ENCODE data around the gene FUT2.
"Not testable (repeated sequence)": the region's sequence is repeated elsewhere in the genome, so short reads cannot be mapped to it uniquely, and the experiment has no call there.

Gene FUT2

GRCh38 chr19:48657828-48658227 is 37.9 kb upstream of the FUT2 start:
- not testable (repeated sequence) for H3K9me3 ChIP-seq (replicated peaks in 1 of 2; ENCODE audit: control insufficient read depth in 2 of 2, insufficient read depth in 1 of 2, low read depth in 1 of 2, low read length in 2 of 2); H2BK5ac ChIP-seq (ENCODE audit: low read length); H3K4me3 ChIP-seq (ENCODE audit: low read length in 2 of 2); H3K18ac ChIP-seq (ENCODE audit: low read length); H3K4ac ChIP-seq (ENCODE audit: low read length); H4K8ac ChIP-seq (ENCODE audit: low read depth, low read length); H3K36me3 ChIP-seq (replicated peaks in 1 of 2; ENCODE audit: control insufficient read depth in 2 of 2, insufficient read depth in 2 of 2, low read length in 2 of 2); H3K23ac ChIP-seq (ENCODE audit: low read depth, low read length, poor library complexity); H3K4me1 ChIP-seq (ENCODE audit: control insufficient read depth in 2 of 2, insufficient read depth in 1 of 2, low read depth in 1 of 2, low read length in 2 of 2); H4K91ac ChIP-seq (ENCODE audit: low read depth, low read length, poor library complexity); H2BK15ac ChIP-seq (ENCODE audit: low read length); H2AFZ ChIP-seq (ENCODE audit: low read length); DNase-seq (ENCODE audit: low spot score); H3K79me1 ChIP-seq (ENCODE audit: low read depth, low read length); H3K9ac ChIP-seq (ENCODE audit: low read depth, low read length, poor library complexity); H3K4me2 ChIP-seq (ENCODE audit: insufficient read depth, low read length, poor library complexity, severe bottlenecking); H2BK12ac ChIP-seq (ENCODE audit: low read length); H3K27me3 ChIP-seq (ENCODE audit: control insufficient read depth in 3 of 3, insufficient read depth in 3 of 3, low read depth in 1 of 3, low read length in 3 of 3); H3K27ac ChIP-seq (replicated peaks; ENCODE audit: low read length); H2AK5ac ChIP-seq (ENCODE audit: low read depth, low read length); H2BK120ac ChIP-seq (ENCODE audit: low read depth, low read length); H3K14ac ChIP-seq (ENCODE audit: low read length)
- no CpG with 5 or more reads among the region's 5 CpGs for WGBS, 2 donors (ENCODE audit: extremely low coverage in 2 of 2, insufficient read length in 2 of 2, insufficient replicate concordance in 1 of 2)

- Histone ChIP-seq H2BK5ac (ENCODE audit: low read length) (no peak overlapping the region), H3K4me1 (ENCODE audit: control insufficient read depth in 2 of 2, insufficient read depth in 1 of 2, low read depth in 1 of 2, low read length in 2 of 2) (peaks cover 5 to 9% of the 10 kb centered on the region in 2 donors), H4K91ac (ENCODE audit: low read depth, low read length, poor library complexity) (no peak overlapping the region), H3K4ac (ENCODE audit: low read length) (no peak overlapping the region), H2BK15ac (ENCODE audit: low read length) (no peak overlapping the region), H3K14ac (ENCODE audit: low read length) (no peak overlapping the region), H3K18ac (ENCODE audit: low read length) (no peak overlapping the region), H2BK12ac (ENCODE audit: low read length) (no peak overlapping the region), H3K23ac (ENCODE audit: low read depth, low read length, poor library complexity) (no peak overlapping the region), H2AFZ (ENCODE audit: low read length) (no peak overlapping the region), H2AK5ac (ENCODE audit: low read depth, low read length) (no peak overlapping the region), H3K9ac (ENCODE audit: low read depth, low read length, poor library complexity) (no peak overlapping the region), H3K27me3 (ENCODE audit: control insufficient read depth in 3 of 3, insufficient read depth in 3 of 3, low read depth in 1 of 3, low read length in 3 of 3) (no peaks in the 10 kb centered on the region), H3K27ac (replicated peaks; ENCODE audit: low read length) (no peak overlapping the region), H4K8ac (ENCODE audit: low read depth, low read length) (no peak overlapping the region), H3K36me3 (replicated peaks in 1 of 2; ENCODE audit: control insufficient read depth in 2 of 2, insufficient read depth in 2 of 2, low read length in 2 of 2) (no peaks in the 10 kb centered on the region), H3K4me3 (ENCODE audit: low read length in 2 of 2) (no peak overlapping the region), H3K79me1 (ENCODE audit: low read depth, low read length) (no peaks in the 10 kb centered on the region), H2BK120ac (ENCODE audit: low read depth, low read length) (no peak overlapping the region), H3K4me2 (ENCODE audit: insufficient read depth, low read length, poor library complexity, severe bottlenecking) (no peak overlapping the region), H3K9me3 (replicated peaks in 1 of 2; ENCODE audit: control insufficient read depth in 2 of 2, insufficient read depth in 1 of 2, low read depth in 1 of 2, low read length in 2 of 2) (no peaks in the 10 kb centered on the region)
- WGBS, 2 donors (ENCODE audit: extremely low coverage in 2 of 2, insufficient read length in 2 of 2, insufficient replicate concordance in 1 of 2): no CpG with 5 or more reads among the region's 6 CpGs
- no peak for DNase-seq (ENCODE audit: low spot score)
Observed at GRCh38 chr19:48658483-48658882, 37.3 kb upstream of the FUT2 start.

GRCh38 chr19:48659768-48660167 is 36.0 kb upstream of the FUT2 start:
- Histone ChIP-seq H3K27ac (replicated peaks; ENCODE audit: low read length) (no peak overlapping the region), H3K23ac (ENCODE audit: low read depth, low read length, poor library complexity) (no peak overlapping the region), H2BK15ac (ENCODE audit: low read length) (no peak overlapping the region)

GRCh38 chr19:48660852-48661710 is 34.7 kb upstream of the FUT2 start:
- Histone ChIP-seq H3K9ac (ENCODE audit: low read depth, low read length, poor library complexity) (no peak overlapping the region), H3K4me2 (ENCODE audit: insufficient read depth, low read length, poor library complexity, severe bottlenecking) (no peak overlapping the region), H4K91ac (ENCODE audit: low read depth, low read length, poor library complexity) (peak overlapping the region; percentile 64), H3K4me3 (ENCODE audit: low read length in 2 of 2) (no peak overlapping the region), H3K9me3 (replicated peaks in 1 of 2; ENCODE audit: control insufficient read depth in 2 of 2, insufficient read depth in 1 of 2, low read depth in 1 of 2, low read length in 2 of 2) (no peaks in the 10 kb centered on the region), H2BK12ac (ENCODE audit: low read length) (peak overlapping the region; percentile 60), H4K8ac (ENCODE audit: low read depth, low read length) (no peak overlapping the region), H3K36me3 (replicated peaks in 1 of 2; ENCODE audit: control insufficient read depth in 2 of 2, insufficient read depth in 2 of 2, low read length in 2 of 2) (no peaks in the 10 kb centered on the region), H3K27me3 (ENCODE audit: control insufficient read depth in 3 of 3, insufficient read depth in 3 of 3, low read depth in 1 of 3, low read length in 3 of 3) (peaks cover 0 to 3% (median 0%) of the 10 kb centered on the region in 3 experiments), H2AFZ (ENCODE audit: low read length) (peak overlapping the region; percentile 75), H3K4me1 (ENCODE audit: control insufficient read depth in 2 of 2, insufficient read depth in 1 of 2, low read depth in 1 of 2, low read length in 2 of 2) (peaks cover 6 to 9% of the 10 kb centered on the region in 2 donors), H2BK120ac (ENCODE audit: low read depth, low read length) (no peak overlapping the region), H2BK15ac (ENCODE audit: low read length) (peak overlapping the region; percentile 79), H2AK5ac (ENCODE audit: low read depth, low read length) (peak overlapping the region; percentile 91), H3K23ac (ENCODE audit: low read depth, low read length, poor library complexity) (no peak overlapping the region), H3K79me1 (ENCODE audit: low read depth, low read length) (no peaks in the 10 kb centered on the region), H3K4ac (ENCODE audit: low read length) (no peak overlapping the region), H3K14ac (ENCODE audit: low read length) (peak overlapping the region; percentile 1), H2BK5ac (ENCODE audit: low read length) (no peak overlapping the region), H3K27ac (replicated peaks; ENCODE audit: low read length) (no peak overlapping the region), H3K18ac (ENCODE audit: low read length) (peak overlapping the region; percentile 45)
- no peak for DNase-seq (ENCODE audit: low spot score)
- no CpG with 5 or more reads among the region's 35 CpGs for WGBS, 2 donors (ENCODE audit: extremely low coverage in 2 of 2, insufficient read length in 2 of 2, insufficient replicate concordance in 1 of 2)

More at GRCh38 chr19:48659768-48660167, 36.0 kb upstream of the FUT2 start:
- no peak overlapping the region for H4K91ac ChIP-seq (ENCODE audit: low read depth, low read length, poor library complexity)
- H2BK120ac ChIP-seq (ENCODE audit: low read depth, low read length): no peak overlapping the region
- DNase-seq (ENCODE audit: low spot score): no peak
- H3K14ac ChIP-seq (ENCODE audit: low read length): no peak overlapping the region
- no peak overlapping the region for H3K4me3 ChIP-seq (ENCODE audit: low read length in 2 of 2)
- H4K8ac ChIP-seq (ENCODE audit: low read depth, low read length): peak overlapping the region; percentile 24
- H3K4me1 ChIP-seq (ENCODE audit: control insufficient read depth in 2 of 2, insufficient read depth in 1 of 2, low read depth in 1 of 2, low read length in 2 of 2): peaks cover 6 to 9% of the 10 kb centered on the region in 2 donors
- no peak overlapping the region for H3K9ac ChIP-seq (ENCODE audit: low read depth, low read length, poor library complexity)
- no peaks in the 10 kb centered on the region for H3K79me1 ChIP-seq (ENCODE audit: low read depth, low read length)
- no peak overlapping the region for H3K4me2 ChIP-seq (ENCODE audit: insufficient read depth, low read length, poor library complexity, severe bottlenecking)
- no peak overlapping the region for H2AK5ac ChIP-seq (ENCODE audit: low read depth, low read length)
- H3K36me3 ChIP-seq (replicated peaks in 1 of 2; ENCODE audit: control insufficient read depth in 2 of 2, insufficient read depth in 2 of 2, low read length in 2 of 2): no peaks in the 10 kb centered on the region
- no peak overlapping the region for H3K18ac ChIP-seq (ENCODE audit: low read length)
- no peak overlapping the region for H2BK5ac ChIP-seq (ENCODE audit: low read length)
- WGBS, 2 donors (ENCODE audit: extremely low coverage in 2 of 2, insufficient read length in 2 of 2, insufficient replicate concordance in 1 of 2): no CpG with 5 or more reads among the region's 5 CpGs
- H3K27me3 ChIP-seq (ENCODE audit: control insufficient read depth in 3 of 3, insufficient read depth in 3 of 3, low read depth in 1 of 3, low read length in 3 of 3): no peaks in the 10 kb centered on the region
- H3K9me3 ChIP-seq (replicated peaks in 1 of 2; ENCODE audit: control insufficient read depth in 2 of 2, insufficient read depth in 1 of 2, low read depth in 1 of 2, low read length in 2 of 2): no peaks in the 10 kb centered on the region
- H2BK12ac ChIP-seq (ENCODE audit: low read length): no peak overlapping the region
- no peak overlapping the region for H2AFZ ChIP-seq (ENCODE audit: low read length)
- no peak overlapping the region for H3K4ac ChIP-seq (ENCODE audit: low read length)

Measured in neuronal stem cell (in vitro differentiated cells).